HUES6 (cell line): ENCODE results near the gene EMID1.

Experiments used
- H3K27ac ChIP-seq: 2 replicates; pipeline ENCODE4 v1.7.0; 2013; ENCODE audit warnings: low read depth, mild to moderate bottlenecking, low read length, inconsistent platforms
- H3K27me3 ChIP-seq: 2 replicates; pipeline ENCODE4 v1.6.1; 2013; ENCODE audit warnings: low read length; ENCODE audit not compliant: control insufficient read depth, insufficient read depth
- H3K36me3 ChIP-seq: 2 replicates; pipeline ENCODE4 v1.6.1; 2013; ENCODE audit warnings: low read length; ENCODE audit not compliant: control insufficient read depth, insufficient read depth
- H3K4me1 ChIP-seq: 2 replicates; pipeline ENCODE4 v1.6.1; 2013; ENCODE audit warnings: low read length; ENCODE audit not compliant: control insufficient read depth, insufficient read depth
- H3K4me3 ChIP-seq: 2 replicates; pipeline ENCODE4 v1.5.1; 2013; ENCODE audit warnings: low read depth, low read length
- H3K9ac ChIP-seq: one replicate; pipeline ENCODE4 v1.6.1; 2013; ENCODE audit warnings: mild to moderate bottlenecking, low read length
- H3K9me3 ChIP-seq: 2 replicates; pipeline ENCODE4 v1.6.1; 2013; ENCODE audit warnings: low read depth, low read length; ENCODE audit not compliant: control insufficient read depth, insufficient read depth

The EMID1 gene

GRCh38 chr22:29266564-29267461 is 61.1 kb downstream of the EMID1 start:
- Histone ChIP-seq H3K9me3 (no peaks in the 10 kb centered on the region), H3K9ac (peak overlapping the region; percentile 99), H3K27me3 (no peaks in the 10 kb centered on the region), H3K36me3 (peaks cover 60% of the 10 kb centered on the region), H3K4me1 (peaks cover 28% of the 10 kb centered on the region), H3K4me3 (peak overlapping the region; percentile 81), H3K27ac (peak overlapping the region; percentile 100)

DNA sequence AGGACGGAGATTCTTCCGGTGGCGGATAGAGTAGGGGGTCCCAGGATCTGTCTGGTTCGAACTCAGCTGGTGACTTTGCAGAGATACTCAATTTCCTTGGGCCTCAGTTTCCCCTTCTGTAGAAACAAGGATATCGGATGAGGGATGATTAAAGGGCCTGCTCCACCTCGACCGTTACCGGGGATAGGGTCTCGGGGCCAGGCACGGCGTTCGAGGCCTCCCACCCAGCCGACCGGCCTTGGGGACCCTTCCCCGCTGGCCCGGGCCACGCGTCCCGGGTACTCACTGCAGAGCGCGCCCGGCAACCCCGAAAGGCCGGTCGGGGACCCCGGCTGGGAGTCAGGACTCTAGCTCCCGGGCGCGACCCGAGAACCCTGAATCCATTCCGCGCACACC is 61.8 kb downstream of the EMID1 start:
- peaks cover 66% of the 10 kb centered on the region for H3K36me3 ChIP-seq
- H3K9me3 ChIP-seq, result no peaks in the 10 kb centered on the region
- peaks cover 28% of the 10 kb centered on the region for H3K4me1 ChIP-seq
- no peaks in the 10 kb centered on the region for H3K27me3 ChIP-seq
- peak overlapping the region; percentile 81 for H3K4me3 ChIP-seq
- peak overlapping the region; percentile 99 for H3K9ac ChIP-seq
- H3K27ac ChIP-seq, result peak overlapping the region; percentile 100

- H3K27ac ChIP-seq, result peak within 1 kb of the TSS; percentile 100
- peak within 1 kb of the TSS; percentile 99 for H3K9ac ChIP-seq
- no peaks in the 10 kb centered on the region for H3K27me3 ChIP-seq
- peaks cover 72% of the 10 kb centered on the region for H3K36me3 ChIP-seq
- H3K4me1 ChIP-seq, result peaks cover 28% of the 10 kb centered on the region
- peak within 1 kb of the TSS; percentile 81 for H3K4me3 ChIP-seq
- H3K9me3 ChIP-seq, result no peaks in the 10 kb centered on the region
Observed at GRCh38 chr22:29267858-29268510, 62.3 kb downstream of the EMID1 start, which contains the start of the genes EWSR1 and RHBDD3. EWSR1 (plus strand) TSS chr22:29268268; CDS start chr22:29268337, 69 bp downstream. RHBDD3 (minus strand) TSS chr22:29267981; CDS start chr22:29265626, 2,355 bp downstream.

- Histone ChIP-seq H3K27me3 (no peaks in the 10 kb centered on the region), H3K27ac (peak overlapping the region; percentile 100), H3K9ac (peak overlapping the region; percentile 99), H3K4me3 (peak overlapping the region; percentile 81), H3K4me1 (peaks cover 28% of the 10 kb centered on the region), H3K36me3 (peaks cover 75% of the 10 kb centered on the region), H3K9me3 (no peaks in the 10 kb centered on the region)
Observed at GRCh38 chr22:29268511-29269229, 63.0 kb downstream of the EMID1 start.

DNA sequence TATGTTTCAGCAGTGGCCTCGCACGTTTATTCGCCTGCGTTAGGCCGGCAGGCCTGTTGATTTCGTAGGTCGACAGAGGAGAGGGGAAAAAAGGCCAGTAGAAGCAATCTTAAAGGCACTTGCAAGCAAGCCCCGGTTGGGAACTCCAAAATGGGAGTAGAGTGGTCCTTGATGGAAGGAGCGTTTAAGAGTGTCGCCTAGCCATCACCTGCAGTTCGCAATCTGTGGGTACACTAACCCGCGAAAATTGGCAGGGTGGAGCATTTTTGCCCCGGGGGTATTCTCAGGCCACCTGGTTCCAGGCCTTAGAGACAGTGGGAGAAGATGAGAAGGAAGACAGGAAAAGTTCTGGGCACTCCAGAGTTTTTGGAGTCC is 63.5 kb downstream of the EMID1 start:
- peaks cover 75% of the 10 kb centered on the region for H3K36me3 ChIP-seq
- H3K9me3 ChIP-seq, result no peaks in the 10 kb centered on the region
- H3K9ac ChIP-seq, result peak overlapping the region; percentile 99
- peaks cover 28% of the 10 kb centered on the region for H3K4me1 ChIP-seq
- no peaks in the 10 kb centered on the region for H3K27me3 ChIP-seq
- peak overlapping the region; percentile 100 for H3K27ac ChIP-seq
- H3K4me3 ChIP-seq, result peak overlapping the region; percentile 81

- Histone ChIP-seq H3K9me3 (no peaks in the 10 kb centered on the region), H3K4me3 (peak overlapping the region; percentile 81), H3K4me1 (peaks cover 28% of the 10 kb centered on the region), H3K9ac (peak overlapping the region; percentile 99), H3K27ac (no peak overlapping the region), H3K27me3 (no peaks in the 10 kb centered on the region), H3K36me3 (peaks cover 77% of the 10 kb centered on the region)
Observed at GRCh38 chr22:29269731-29270474, 64.2 kb downstream of the EMID1 start.

DNA sequence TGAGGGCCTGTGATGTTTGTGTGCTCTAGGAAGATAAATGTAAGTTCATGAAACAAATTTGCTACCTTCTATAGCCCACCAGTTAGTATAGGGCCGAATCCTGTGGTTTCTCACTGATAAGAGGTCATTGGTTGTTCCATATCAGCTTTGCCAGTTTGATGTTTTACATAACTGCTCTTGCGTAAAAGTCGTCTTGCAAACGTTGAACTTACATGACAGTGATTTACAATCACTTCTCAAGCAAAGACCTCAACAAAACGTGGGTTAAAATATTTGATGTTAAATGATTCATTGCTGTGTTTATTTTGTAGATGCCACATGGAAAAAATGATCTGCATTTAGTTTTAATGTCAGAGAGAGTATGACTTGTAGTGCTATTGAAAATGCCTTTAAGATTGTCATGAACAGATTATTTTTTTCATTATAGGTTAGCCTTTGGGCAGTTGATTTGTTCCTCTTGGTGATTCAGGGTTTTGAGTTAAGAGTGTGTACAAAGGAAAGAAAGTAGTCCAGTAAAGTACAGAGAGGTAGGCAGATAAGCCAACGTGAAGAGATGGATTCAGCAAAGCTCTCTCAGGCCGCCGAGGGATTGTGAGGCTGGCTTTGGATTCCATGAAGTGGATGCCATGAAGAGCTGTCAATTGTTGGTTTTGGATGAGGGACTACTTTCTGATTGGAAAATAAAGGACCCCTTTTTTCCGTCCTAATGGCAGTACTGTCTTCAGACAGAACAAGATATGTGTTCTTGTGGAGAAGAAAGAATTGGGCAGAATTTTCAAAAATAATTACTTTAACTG is 65.0 kb downstream of the EMID1 start:
- Histone ChIP-seq H3K4me1 (peaks cover 28% of the 10 kb centered on the region), H3K9ac (peak overlapping the region; percentile 99), H3K27me3 (no peaks in the 10 kb centered on the region), H3K27ac (no peak overlapping the region), H3K4me3 (peak overlapping the region; percentile 81), H3K9me3 (no peaks in the 10 kb centered on the region), H3K36me3 (peaks cover 78% of the 10 kb centered on the region)

DNA sequence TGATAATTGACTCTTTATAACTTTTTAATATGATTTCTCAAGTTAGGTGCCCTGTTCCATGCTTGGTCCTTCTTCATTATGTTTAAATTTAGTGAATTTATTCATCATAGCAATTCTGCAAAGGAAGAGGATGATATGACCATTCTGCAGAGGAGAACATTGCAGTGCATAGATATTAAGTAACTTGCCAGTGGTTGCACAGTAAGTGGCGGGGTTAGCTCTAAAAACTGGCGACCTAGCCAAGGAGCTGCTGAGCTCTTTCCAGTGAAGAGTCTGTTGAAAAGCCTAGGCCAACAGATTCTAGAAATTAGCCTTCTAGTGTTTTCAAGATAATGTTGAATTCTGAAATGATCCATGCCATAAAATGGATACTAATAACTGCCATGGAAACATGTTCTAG is 66.9 kb downstream of the EMID1 start:
- Histone ChIP-seq H3K27ac (no peak overlapping the region), H3K4me3 (no peak overlapping the region), H3K9ac (no peak overlapping the region), H3K4me1 (peaks cover 15% of the 10 kb centered on the region), H3K9me3 (no peaks in the 10 kb centered on the region), H3K36me3 (peaks cover 89% of the 10 kb centered on the region), H3K27me3 (no peaks in the 10 kb centered on the region)

DNA sequence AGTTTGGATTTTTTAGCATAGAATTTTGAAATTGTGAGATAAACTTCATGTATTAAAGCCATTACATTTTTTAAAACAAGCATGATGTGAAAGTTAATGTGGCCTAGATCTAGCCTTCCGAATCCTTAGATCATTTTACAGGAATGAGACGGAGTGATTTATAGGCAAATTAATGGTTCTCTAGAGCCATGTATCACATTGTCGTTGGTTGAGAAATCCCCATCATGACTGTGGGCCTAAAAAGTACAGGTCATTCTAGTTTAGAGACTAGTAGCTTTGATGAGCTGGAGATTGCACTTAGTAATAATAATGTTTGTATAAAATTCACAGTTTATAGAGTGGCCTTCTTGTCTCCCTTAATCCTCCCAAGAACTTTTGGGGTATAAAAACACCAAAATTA is 69.5 kb downstream of the EMID1 start:
- Histone ChIP-seq H3K27ac (no peak overlapping the region), H3K4me1 (peaks cover 8% of the 10 kb centered on the region), H3K9me3 (no peaks in the 10 kb centered on the region), H3K4me3 (no peak overlapping the region), H3K9ac (no peak overlapping the region), H3K36me3 (peaks cover 100% of the 10 kb centered on the region), H3K27me3 (no peaks in the 10 kb centered on the region)
